Measurements from ENCODE around the gene SCUBE1.

SCUBE1 gene

DNA sequence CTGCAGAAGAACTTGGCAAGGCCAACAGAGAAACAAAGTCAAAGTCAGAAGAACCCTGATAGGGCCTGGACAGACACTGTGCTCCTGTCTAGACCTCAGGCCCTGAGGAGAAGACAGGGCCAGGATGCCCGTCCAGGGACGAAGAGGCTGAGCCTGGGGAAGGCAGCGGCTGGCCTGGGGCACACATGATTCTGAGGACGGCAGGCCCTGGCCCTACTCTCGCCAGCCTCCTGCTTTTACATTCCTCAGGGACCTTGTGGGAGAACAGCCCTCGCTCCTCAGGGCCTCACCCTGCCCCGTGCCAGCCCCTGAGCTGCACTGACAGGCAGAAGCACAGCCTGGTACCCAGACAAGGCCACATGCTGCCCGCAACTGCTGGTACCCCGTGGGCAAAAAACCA, 112.6 kb downstream of the SCUBE1 start:
- TF ChIP-seq Cebpa-rat (IDR thresholded peaks at IDR 0.05), result no peak
- H4K20me1 ChIP-seq, result peaks cover 0 to 14% (median 0%) of the 10 kb centered on the region in 11 experiments; a peak in 2 of 22 replicates

DNA sequence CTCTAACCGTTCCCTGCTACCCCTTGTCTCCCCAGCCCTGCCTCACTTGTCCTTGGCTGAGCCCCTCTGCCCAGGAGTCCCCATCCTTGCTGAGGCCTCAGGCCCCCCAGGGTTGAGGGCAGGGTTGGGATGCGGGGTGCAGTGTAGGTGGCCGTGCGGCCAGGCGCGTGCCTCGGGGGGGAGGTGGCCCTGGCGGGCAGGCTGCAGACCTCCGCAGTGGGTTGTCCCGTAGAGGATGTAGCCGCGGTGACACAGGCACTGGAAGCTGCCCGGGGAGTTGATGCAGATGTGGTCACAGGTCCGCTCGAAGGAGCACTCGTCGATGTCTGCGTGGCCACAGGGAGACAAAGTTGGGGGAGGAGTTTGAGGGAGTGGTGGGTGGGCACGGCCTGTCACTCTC, 114.3 kb downstream of the SCUBE1 start:
- H3K27me3 ChIP-seq, result no peaks in the 10 kb centered on the region
- no peak overlapping the region for H3K4me3 ChIP-seq
- H3K4me1 ChIP-seq, result peaks cover 15 to 64% (median 45%) of the 10 kb centered on the region in 10 experiments
- no peaks in the 10 kb centered on the region for H3K9me3 ChIP-seq (replicated peaks in 1 of 11)
- no peak overlapping the region for H3K9ac ChIP-seq
- H3K27ac ChIP-seq, result no peak overlapping the region; a peak in 1 of 22 replicates
- H4K20me1 ChIP-seq, result peaks cover 0 to 22% (median 0%) of the 10 kb centered on the region in 11 experiments; a peak in 3 of 22 replicates
- TF ChIP-seq Cebpa-rat (IDR thresholded peaks at IDR 0.05), result no peak
- H3K36me3 ChIP-seq, result no peaks in the 10 kb centered on the region
- H3K4me2 ChIP-seq, result 0 out of 22 replicates have a peak overlapping the region, but pooled peaks of 2 of the 11 experiments have one; percentile 80 to 83

More for the DNA sequence above, 112.6 kb downstream of the SCUBE1 start:
- Histone ChIP-seq H3K36me3 (no peaks in the 10 kb centered on the region), H3K27ac (peak overlapping the region in 3 of 11 experiments; percentile 4 to 16 (median 5); a peak in 2 of 22 replicates), H3K27me3 (no peaks in the 10 kb centered on the region), H3K9ac (peak overlapping the region in 8 of 11 experiments; percentile 12 to 48 (median 32); a peak in 8 of 22 replicates), H3K4me2 (peak overlapping the region in 10 of 11 experiments; percentile 28 to 78 (median 68); a peak in 19 of 22 replicates), H3K9me3 (replicated peaks in 1 of 11) (no peaks in the 10 kb centered on the region), H3K4me3 (no peak overlapping the region), H3K4me1 (peaks cover 15 to 59% (median 44%) of the 10 kb centered on the region in 10 experiments)

DNA sequence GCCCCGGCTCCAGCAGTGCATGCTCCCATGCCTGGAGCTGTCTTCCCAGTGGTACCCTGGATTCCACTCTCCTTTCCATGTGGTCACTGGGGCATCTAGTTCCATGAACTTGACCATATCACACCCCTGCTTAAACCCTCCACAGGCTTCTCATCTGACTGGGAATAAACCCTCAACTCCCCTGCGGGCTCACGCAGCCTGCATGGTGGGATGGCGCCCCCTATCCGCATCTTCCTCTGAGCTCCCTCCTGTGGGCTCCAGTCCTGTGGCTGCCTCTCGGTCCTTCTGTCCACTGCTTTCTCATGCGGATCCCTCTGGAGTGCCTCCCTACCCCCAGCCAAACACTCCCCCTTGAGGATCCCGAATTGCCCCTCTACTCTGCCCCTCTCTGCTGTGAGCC, 114.8 kb downstream of the SCUBE1 start:
- Histone ChIP-seq H3K9me3 (replicated peaks in 1 of 11) (no peaks in the 10 kb centered on the region), H3K27ac (peak overlapping the region in 2 of 11 experiments; percentile 5 to 56; a peak in 3 of 22 replicates), H4K20me1 (peaks cover 0 to 22% (median 0%) of the 10 kb centered on the region in 11 experiments; a peak in 3 of 22 replicates), H3K4me2 (peak overlapping the region in 9 of 11 experiments; percentile 69 to 83 (median 79); a peak in 16 of 22 replicates), H3K9ac (peak overlapping the region in 1 of 11 experiments; percentile 45; a peak in 1 of 22 replicates), H3K36me3 (no peaks in the 10 kb centered on the region), H3K4me1 (peaks cover 15 to 67% (median 45%) of the 10 kb centered on the region in 10 experiments), H3K4me3 (no peak overlapping the region), H3K27me3 (no peaks in the 10 kb centered on the region)
- TF ChIP-seq Cebpa-rat (IDR thresholded peaks at IDR 0.05), result no peak

DNA sequence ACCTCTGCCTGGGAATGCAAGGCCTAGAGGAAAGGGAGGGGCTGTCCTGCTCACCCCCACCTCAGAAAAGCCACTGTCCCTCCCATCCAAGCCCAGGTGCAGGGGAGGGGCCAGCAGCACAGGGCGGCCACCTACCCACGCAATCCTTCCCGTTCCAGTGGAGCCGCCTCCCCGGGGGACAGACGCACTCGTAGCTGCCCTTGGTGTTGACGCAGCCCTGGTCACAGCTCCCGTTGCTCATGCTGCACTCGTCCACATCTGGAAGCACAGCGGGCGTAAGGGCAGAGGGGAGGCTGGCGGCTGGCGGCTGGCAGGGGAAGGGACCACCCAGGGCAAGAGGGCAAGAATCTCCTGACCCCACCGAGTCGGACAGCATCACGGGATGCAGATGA, 115.9 kb downstream of the SCUBE1 start:
- H3K9me3 ChIP-seq (replicated peaks in 1 of 11), result no peaks in the 10 kb centered on the region
- no peaks in the 10 kb centered on the region for H3K36me3 ChIP-seq
- peak overlapping the region in 5 of 11 experiments; percentile 10 to 45 (median 22); a peak in 6 of 22 replicates for H3K9ac ChIP-seq
- H3K4me2 ChIP-seq, result peak overlapping the region; percentile 57 to 83 (median 77)
- no peak overlapping the region for H3K4me3 ChIP-seq
- H3K27ac ChIP-seq, result peak overlapping the region in 3 of 11 experiments; percentile 37 to 56 (median 48); a peak in 6 of 22 replicates
- peaks cover 0 to 22% (median 0%) of the 10 kb centered on the region in 11 experiments; a peak in 3 of 22 replicates for H4K20me1 ChIP-seq
- H3K27me3 ChIP-seq, result no peaks in the 10 kb centered on the region
- no peak for TF ChIP-seq Cebpa-rat (IDR thresholded peaks at IDR 0.05)
- H3K4me1 ChIP-seq, result peaks cover 15 to 76% (median 49%) of the 10 kb centered on the region in 10 experiments

DNA sequence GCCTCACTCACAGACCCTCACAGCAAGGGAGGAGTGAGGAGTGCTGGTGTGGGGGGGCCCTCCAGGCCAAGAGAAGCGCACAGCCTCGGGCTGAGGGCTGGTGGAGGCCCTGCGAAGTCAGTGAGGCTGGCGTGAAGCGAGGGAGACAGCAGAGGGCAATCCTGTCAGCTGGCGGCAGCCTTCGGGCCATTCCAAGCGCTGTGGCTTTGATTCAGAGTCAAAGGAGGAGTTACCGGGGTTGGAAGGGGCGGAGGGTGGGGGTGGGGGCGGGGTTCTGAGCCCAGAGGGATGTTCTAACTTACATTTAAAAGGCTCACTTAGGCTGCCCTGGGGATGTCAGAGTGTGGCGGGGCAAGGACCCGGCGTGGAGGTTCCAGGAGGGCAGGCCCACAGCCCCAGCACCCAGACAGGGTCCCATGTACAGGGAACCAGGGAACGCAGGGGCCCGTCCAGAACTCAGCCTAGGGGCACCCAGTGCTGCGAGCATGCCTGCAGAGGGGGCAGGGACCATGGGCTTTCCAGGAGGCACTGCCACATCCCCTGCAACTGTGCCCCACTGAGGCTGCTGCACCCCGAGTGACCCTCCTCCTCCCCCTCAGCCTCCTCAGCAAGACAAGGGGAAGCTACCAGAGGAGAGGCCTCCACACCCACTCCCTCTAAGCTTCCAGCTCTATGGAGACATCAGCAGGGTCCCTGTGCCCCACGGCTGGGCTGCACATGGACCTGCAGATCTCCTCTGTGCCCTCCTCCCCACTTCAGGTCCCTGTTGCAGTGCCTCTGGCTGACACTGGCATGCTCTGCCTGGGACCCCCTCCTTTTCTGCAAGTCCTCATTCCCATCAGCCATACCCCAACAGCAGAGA, 116.6 kb downstream of the SCUBE1 start:
- peak overlapping the region in 4 of 11 experiments; percentile 25 to 56 (median 37); a peak in 5 of 22 replicates for H3K27ac ChIP-seq
- no peak for TF ChIP-seq Cebpa-rat (IDR thresholded peaks at IDR 0.05)
- H3K36me3 ChIP-seq, result no peaks in the 10 kb centered on the region
- peaks cover 15 to 73% (median 48%) of the 10 kb centered on the region in 10 experiments for H3K4me1 ChIP-seq
- H3K9me3 ChIP-seq (replicated peaks in 1 of 11), result no peaks in the 10 kb centered on the region
- H3K9ac ChIP-seq, result peak overlapping the region in 5 of 11 experiments; percentile 10 to 45 (median 29); a peak in 6 of 22 replicates
- H3K4me3 ChIP-seq, result no peak overlapping the region
- H3K4me2 ChIP-seq, result peak overlapping the region; percentile 57 to 83 (median 77)
- no peaks in the 10 kb centered on the region for H3K27me3 ChIP-seq
- H4K20me1 ChIP-seq, result peaks cover 0 to 22% (median 0%) of the 10 kb centered on the region in 11 experiments; a peak in 3 of 22 replicates

DNA sequence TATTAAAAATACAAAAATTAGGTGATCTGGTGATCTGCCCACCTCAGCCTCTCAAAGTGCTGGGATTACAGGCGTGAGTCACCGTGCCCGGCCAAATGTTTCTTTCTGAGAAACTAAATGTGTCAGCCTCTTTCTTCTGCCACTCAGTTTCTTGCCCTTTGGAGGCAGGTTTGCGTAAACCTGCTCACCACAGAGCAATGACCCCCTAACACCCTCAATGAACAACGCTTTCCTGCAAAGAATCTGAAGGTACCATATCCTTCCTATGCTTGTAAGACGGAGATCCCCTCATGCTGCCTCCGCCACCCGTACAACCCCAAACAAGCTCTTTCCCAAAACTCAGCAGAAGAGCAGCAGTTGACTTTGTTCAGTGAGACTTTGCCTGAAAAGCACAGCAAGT, 117.6 kb downstream of the SCUBE1 start:
- H3K4me3 ChIP-seq, result no peak overlapping the region
- H3K4me2 ChIP-seq, result peak overlapping the region in 4 of 11 experiments; percentile 29 to 56 (median 42); a peak in 5 of 22 replicates
- no peak for TF ChIP-seq Cebpa-rat (IDR thresholded peaks at IDR 0.05)
- H3K36me3 ChIP-seq, result no peaks in the 10 kb centered on the region
- H3K27ac ChIP-seq, result no peak overlapping the region
- peaks cover 15 to 63% (median 38%) of the 10 kb centered on the region in 10 experiments for H3K4me1 ChIP-seq
- no peak overlapping the region; a peak in 1 of 22 replicates for H3K9ac ChIP-seq
- no peaks in the 10 kb centered on the region for H3K27me3 ChIP-seq
- no peaks in the 10 kb centered on the region for H3K9me3 ChIP-seq (replicated peaks in 1 of 11)
- H4K20me1 ChIP-seq, result peaks cover 0 to 14% (median 0%) of the 10 kb centered on the region in 11 experiments; a peak in 3 of 22 replicates

DNA sequence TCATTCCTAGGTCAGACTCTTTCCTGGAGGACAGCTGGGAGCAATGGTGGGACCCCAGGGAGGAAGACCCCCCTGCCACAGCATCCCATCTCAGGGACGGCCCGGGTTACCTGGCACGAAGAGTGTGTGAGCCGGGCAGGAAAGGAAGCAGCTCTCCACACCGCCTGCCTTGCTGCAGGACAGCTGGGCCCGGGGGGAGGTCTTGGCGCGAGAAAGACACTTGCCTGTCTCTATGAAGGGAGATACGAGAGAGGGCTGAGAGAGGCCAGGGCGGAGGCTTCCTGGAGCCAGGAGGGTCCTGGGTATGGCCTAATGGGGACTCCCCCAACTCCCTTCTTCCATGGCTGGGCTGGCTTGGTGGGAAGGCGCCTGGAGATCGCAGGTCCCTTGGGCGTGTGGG, 120.2 kb downstream of the SCUBE1 start:
- Histone ChIP-seq H4K20me1 (peaks cover 0 to 14% (median 0%) of the 10 kb centered on the region in 11 experiments; a peak in 3 of 22 replicates), H3K9ac (no peak overlapping the region), H3K27me3 (no peaks in the 10 kb centered on the region), H3K27ac (no peak overlapping the region), H3K36me3 (no peaks in the 10 kb centered on the region), H3K4me1 (peaks cover 15 to 45% (median 26%) of the 10 kb centered on the region in 10 experiments), H3K9me3 (replicated peaks in 1 of 11) (no peaks in the 10 kb centered on the region), H3K4me2 (peak overlapping the region in 6 of 11 experiments; percentile 8 to 51 (median 22); a peak in 7 of 22 replicates), H3K4me3 (no peak overlapping the region)
- no peak for TF ChIP-seq Cebpa-rat (IDR thresholded peaks at IDR 0.05)

DNA sequence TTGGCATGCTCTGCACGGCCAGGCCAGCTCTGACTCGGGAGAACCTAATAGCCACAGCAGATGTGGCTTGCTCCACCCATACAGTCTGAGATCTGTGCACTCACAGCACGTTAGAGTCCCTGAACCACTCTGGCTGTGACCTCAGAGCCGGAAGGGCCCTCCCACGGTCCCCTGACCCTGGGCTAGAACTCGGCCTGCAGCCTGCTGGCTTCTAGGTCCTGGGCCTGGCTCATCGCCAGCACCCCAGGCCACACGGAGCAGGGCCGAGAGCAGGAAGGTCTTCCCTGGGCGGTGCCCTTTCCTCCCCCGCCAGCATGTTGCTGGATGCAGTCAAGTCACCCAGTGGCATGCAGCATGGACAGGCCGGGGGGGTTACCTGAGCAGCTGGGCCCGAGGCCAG, 120.9 kb downstream of the SCUBE1 start:
- no peak for TF ChIP-seq Cebpa-rat (IDR thresholded peaks at IDR 0.05)
- Histone ChIP-seq H3K4me3 (no peak overlapping the region), H3K4me2 (peak overlapping the region in 2 of 11 experiments; percentile 22 to 51; a peak in 3 of 22 replicates), H3K27ac (no peak overlapping the region), H3K27me3 (no peaks in the 10 kb centered on the region), H3K9ac (no peak overlapping the region), H3K4me1 (peaks cover 7 to 38% (median 19%) of the 10 kb centered on the region in 10 experiments), H4K20me1 (peaks cover 0 to 14% (median 0%) of the 10 kb centered on the region in 11 experiments; a peak in 3 of 22 replicates), H3K9me3 (replicated peaks in 1 of 11) (no peaks in the 10 kb centered on the region), H3K36me3 (no peaks in the 10 kb centered on the region)

Measured in BLaER1 treated with 17β-estradiol and CSF1 and Interleukin-3, amounts not matched to agents 10 nM and 100 nM (cell line).